ENCODE measurements around the gene ITIH3. TPM values are rescaled to one million over a fixed set of nuclear protein-coding genes. Genes with fewer than 3 reads are reported as not detected.

ITIH3 gene
- polyA plus RNA-seq, 1 of the 3 experiments (the other 2 are of a cell fraction) = 4.3 TPM

- no peak for TF ChIP-seq PBX3 (IDR thresholded peaks at IDR 0.05)
- TF ChIP-seq ELF1 (IDR thresholded peaks at IDR 0.05) = no peak
- no peak for TF ChIP-seq EP300 (IDR thresholded peaks at IDR 0.05; ENCODE audit: borderline replicate concordance in 1 of 2, low read depth in 1 of 2, low read length in 1 of 2)
- no peak for TF ChIP-seq FOXM1 (IDR thresholded peaks at IDR 0.05; ENCODE audit: low read depth)
- no peak for TF ChIP-seq RAD21 (IDR thresholded peaks at IDR 0.05; ENCODE audit: low read length)
- no peak for TF ChIP-seq RXRA (IDR thresholded peaks at IDR 0.05; ENCODE audit: borderline replicate concordance, low read depth)
- TF ChIP-seq POLR2AphosphoS5 (IDR thresholded peaks at IDR 0.05; ENCODE audit: low read depth, low read length) = no peak
- no peak for TF ChIP-seq SMC3 (IDR thresholded peaks at IDR 0.05; ENCODE audit: low read depth, low read length)
- no peak for TF ChIP-seq FOXJ3 (CRISPR knock-in tag; IDR thresholded peaks at IDR 0.05)
- TF ChIP-seq GABPA (IDR thresholded peaks at IDR 0.05; ENCODE audit: low read depth) = no peak
- no peak for TF ChIP-seq NFIC (IDR thresholded peaks at IDR 0.05; ENCODE audit: borderline replicate concordance)
- TF ChIP-seq TCF12 (IDR thresholded peaks at IDR 0.05) = no peak
- TF ChIP-seq JUND (IDR thresholded peaks at IDR 0.05) = no peak
- ChIA-PET CTCF (interaction anchor here (1.9 kb wide), 1 partner anchor 91 kb away, joined by 4 read pairs; no protein-coding TSS in a partner anchor), POLR2A (no interaction called here)
- WGBS (ENCODE audit: low lambda C conversion rate) = 92% methylated on average over 16 of the region's 18 CpGs
- H3K27me3 ChIP-seq (ENCODE audit: insufficient read depth) = no peaks in the 10 kb centered on the region
- H3K4me2 ChIP-seq = no peak overlapping the region
- no peak overlapping the region for H3K4me3 ChIP-seq (ENCODE audit: low read depth in 2 of 2, low read length in 1 of 2)
- peaks cover 0 to 31% of the 10 kb centered on the region in 2 experiments for H3K36me3 ChIP-seq (replicated peaks in 1 of 2; ENCODE audit: control insufficient read depth in 1 of 2, insufficient read depth in 2 of 2, low read length in 1 of 2)
- H3K9ac ChIP-seq = no peak overlapping the region
- no peak overlapping the region for H2AFZ ChIP-seq (ENCODE audit: low read depth)
- no peak for DNase-seq
- H3K9me3 ChIP-seq = no peaks in the 10 kb centered on the region
- no peak overlapping the region for H3K27ac ChIP-seq (ENCODE audit: low read depth in 2 of 2, low read length in 1 of 2)
- no peaks in the 10 kb centered on the region for H3K9me2 ChIP-seq
- H4K20me1 ChIP-seq (ENCODE audit: insufficient read depth) = peaks cover 3% of the 10 kb centered on the region; the same call in 1 of the 2 replicates
- H3K79me2 ChIP-seq (ENCODE audit: insufficient read depth) = no peaks in the 10 kb centered on the region
- H3F3A ChIP-seq (replicated peaks; ENCODE audit: insufficient read depth) = no peaks in the 10 kb centered on the region
- H3K4me1 ChIP-seq (ENCODE audit: control insufficient read depth in 1 of 2, insufficient read depth in 2 of 2, low read depth in 1 of 2, low read length in 1 of 2) = no peaks in the 10 kb centered on the region
Observed at GRCh38 chr3:52844290-52844975, 49.8 kb downstream of the ITIH3 start.

- H3K36me3 ChIP-seq (replicated peaks in 1 of 2; ENCODE audit: control insufficient read depth in 1 of 2, insufficient read depth in 2 of 2, low read length in 1 of 2) = peaks cover 0 to 35% of the 10 kb centered on the region in 2 experiments
- H3K4me3 ChIP-seq (ENCODE audit: low read depth in 2 of 2, low read length in 1 of 2) = no peak overlapping the region
- no peaks in the 10 kb centered on the region for H3K9me2 ChIP-seq
- H3K9me3 ChIP-seq = no peaks in the 10 kb centered on the region
- H3K27me3 ChIP-seq (ENCODE audit: insufficient read depth) = no peaks in the 10 kb centered on the region
- H3K9ac ChIP-seq = no peak overlapping the region
- WGBS (ENCODE audit: low lambda C conversion rate) = 72% methylated on average over 6 of the region's 6 CpGs
- DNase-seq = no peak
- CTCF ChIA-PET = interaction anchor here (1.2 to 9.8 kb wide), 8 partner anchors 11 to 351 kb away, joined by 3 to 73 read pairs (median 4); partner anchors contain the start of gene ITIH4
- no peaks in the 10 kb centered on the region for H3K4me1 ChIP-seq (ENCODE audit: control insufficient read depth in 1 of 2, insufficient read depth in 2 of 2, low read depth in 1 of 2, low read length in 1 of 2)
- H2AFZ ChIP-seq (ENCODE audit: low read depth) = no peak overlapping the region
- no peak overlapping the region for H3K27ac ChIP-seq (ENCODE audit: low read depth in 2 of 2, low read length in 1 of 2)
- TF ChIP-seq NRF1 (IDR thresholded peaks at IDR 0.05; ENCODE audit: low read depth, low read length) = no peak
- no peak for TF ChIP-seq NFIC (IDR thresholded peaks at IDR 0.05; ENCODE audit: borderline replicate concordance)
- TF ChIP-seq GABPA (IDR thresholded peaks at IDR 0.05; ENCODE audit: low read depth) = no peak
- no peak for TF ChIP-seq USF1 (IDR thresholded peaks at IDR 0.05; ENCODE audit: borderline replicate concordance, low read depth)
- no peak for TF ChIP-seq USF2 (IDR thresholded peaks at IDR 0.05; ENCODE audit: borderline replicate concordance, low read depth, low read length)
- no peak for TF ChIP-seq FOXM1 (IDR thresholded peaks at IDR 0.05; ENCODE audit: low read depth)
- TF ChIP-seq RAD21 (IDR thresholded peaks at IDR 0.05; ENCODE audit: low read length) = no peak
- no peak for TF ChIP-seq EP300 (IDR thresholded peaks at IDR 0.05; ENCODE audit: borderline replicate concordance in 1 of 2, low read depth in 1 of 2, low read length in 1 of 2)
- TF ChIP-seq IRF3 (IDR thresholded peaks at IDR 0.05; ENCODE audit: low read depth, low read length) = no peak
- no peak for TF ChIP-seq YY1 (IDR thresholded peaks at IDR 0.05; ENCODE audit: low read depth)
- TF ChIP-seq FOSL2 (IDR thresholded peaks at IDR 0.05; ENCODE audit: borderline replicate concordance, low read depth) = no peak
- no peak for TF ChIP-seq FOXJ3 (CRISPR knock-in tag; IDR thresholded peaks at IDR 0.05)
- no peak for TF ChIP-seq GATA2 (CRISPR knock-in tag; IDR thresholded peaks at IDR 0.05)
- no peak for TF ChIP-seq MXI1 (IDR thresholded peaks at IDR 0.05; ENCODE audit: low read depth, low read length)
- no peak for TF ChIP-seq PBX3 (IDR thresholded peaks at IDR 0.05)
- POLR2A ChIA-PET = no interaction called here
- H3K4me2 ChIP-seq = no peak overlapping the region
- H4K20me1 ChIP-seq (ENCODE audit: insufficient read depth) = peaks cover 3% of the 10 kb centered on the region; the same call in 1 of the 2 replicates
- H3K79me2 ChIP-seq (ENCODE audit: insufficient read depth) = no peaks in the 10 kb centered on the region
- no peaks in the 10 kb centered on the region for H3F3A ChIP-seq (replicated peaks; ENCODE audit: insufficient read depth)
Observed at GRCh38 chr3:52845157-52845556, 50.6 kb downstream of the ITIH3 start.
